A549 (cell line): ENCODE measurements around the gene NCOA6.

Experiments
- BHLHE40 ChIP-seq: IDR thresholded peaks from 2 replicates; pipeline ENCODE4 v1.6.1; 2012; ENCODE audit warnings: low read depth, low read length, inconsistent platforms
- CBX2 ChIP-seq: fragments of 200-600 bp; sonication (generic); IDR thresholded peaks from 2 replicates; pipeline ENCODE4 v1.6.1; 2016; ENCODE audit warnings: low read depth, mild to moderate bottlenecking, borderline replicate concordance
- CBX8 ChIP-seq: fragments of 200-600 bp; sonication (generic); IDR thresholded peaks from 2 replicates; pipeline ENCODE4 v1.6.1; 2016
- CHD2 ChIP-seq: fragments of 150-350 bp; IDR thresholded peaks from 2 replicates; pipeline ENCODE4 v1.6.1; 2014; ENCODE audit warnings: low read length; ENCODE audit not compliant: partially characterized antibody
- EHMT2 ChIP-seq: fragments of 200-600 bp; sonication (generic); IDR thresholded peaks from 2 replicates; pipeline ENCODE4 v1.6.1; 2016; ENCODE audit warnings: antibody characterized with exemption, low read depth, mild to moderate bottlenecking, moderate library complexity
- HOXA7 ChIP-seq: fragments of 250-450 bp; sonication (Bioruptor Pico); IDR thresholded peaks from 2 replicates; pipeline ENCODE4 v1.5.0; 2020; ENCODE audit warnings: mild to moderate bottlenecking, moderate library complexity
- MAX ChIP-seq: IDR thresholded peaks from 2 replicates; pipeline ENCODE4 v1.6.1; 2012
- POLR2A ChIP-seq: IDR thresholded peaks from 2 replicates; pipeline ENCODE4 v1.6.1; 2012; ENCODE audit warnings: mild to moderate bottlenecking, low read length
- RAD21 ChIP-seq, 2 experiments: fragments of >200 bp in 1 of 2; sonication (Bioruptor Twin) in 1 of 2; formaldehyde crosslinking in 1 of 2; IDR thresholded peaks in 1 of 2; conservative IDR thresholded peaks in 1 of 2; 2 replicates in 1 of 2; 3 replicates in 1 of 2; pipeline ENCODE4 v1.6.1; 2012 to 2018; ENCODE audit warnings: inconsistent platforms in 1 of 2
- RFX5 ChIP-seq: fragments of 450-650 bp; IDR thresholded peaks from 2 replicates; pipeline ENCODE4 v1.7.1; 2014; ENCODE audit warnings: antibody characterized with exemption, mild to moderate bottlenecking, moderate library complexity
- SREBF2 ChIP-seq: fragments of 450-650 bp; IDR thresholded peaks from 2 replicates; pipeline ENCODE4 v1.6.1; 2014; ENCODE audit warnings: mild to moderate bottlenecking, moderate library complexity
- TF ChIP-seq, protein P1 (sequence below): fragments of >200 bp; sonication (Bioruptor Twin); formaldehyde crosslinking; IDR thresholded peaks from 3 replicates; pipeline ENCODE4 v1.5.1; 2016

- TF ChIP-seq MAX, result no peak
- TF ChIP-seq RFX5, result no peak
- no peak for TF ChIP-seq EHMT2
- no peak for TF ChIP-seq POLR2A
- TF ChIP-seq CBX2, result no peak
- TF ChIP-seq, protein P1, sequence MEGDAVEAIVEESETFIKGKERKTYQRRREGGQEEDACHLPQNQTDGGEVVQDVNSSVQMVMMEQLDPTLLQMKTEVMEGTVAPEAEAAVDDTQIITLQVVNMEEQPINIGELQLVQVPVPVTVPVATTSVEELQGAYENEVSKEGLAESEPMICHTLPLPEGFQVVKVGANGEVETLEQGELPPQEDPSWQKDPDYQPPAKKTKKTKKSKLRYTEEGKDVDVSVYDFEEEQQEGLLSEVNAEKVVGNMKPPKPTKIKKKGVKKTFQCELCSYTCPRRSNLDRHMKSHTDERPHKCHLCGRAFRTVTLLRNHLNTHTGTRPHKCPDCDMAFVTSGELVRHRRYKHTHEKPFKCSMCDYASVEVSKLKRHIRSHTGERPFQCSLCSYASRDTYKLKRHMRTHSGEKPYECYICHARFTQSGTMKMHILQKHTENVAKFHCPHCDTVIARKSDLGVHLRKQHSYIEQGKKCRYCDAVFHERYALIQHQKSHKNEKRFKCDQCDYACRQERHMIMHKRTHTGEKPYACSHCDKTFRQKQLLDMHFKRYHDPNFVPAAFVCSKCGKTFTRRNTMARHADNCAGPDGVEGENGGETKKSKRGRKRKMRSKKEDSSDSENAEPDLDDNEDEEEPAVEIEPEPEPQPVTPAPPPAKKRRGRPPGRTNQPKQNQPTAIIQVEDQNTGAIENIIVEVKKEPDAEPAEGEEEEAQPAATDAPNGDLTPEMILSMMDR, result no peak
- no peak for TF ChIP-seq CBX8
- TF ChIP-seq BHLHE40, result no peak
- no peak for TF ChIP-seq RAD21 (conservative IDR thresholded peaks at IDR 0.05 in 1 of 2, IDR thresholded peaks at IDR 0.05 in 1 of 2)
- no peak for TF ChIP-seq SREBF2
- no peak for TF ChIP-seq HOXA7 (CRISPR knock-in tag)
- TF ChIP-seq CHD2, result no peak
Observed at GRCh38 chr20:34743039-34743438, 82.4 kb downstream of the NCOA6 start.
